Activated CD4-positive, CD25-positive, alpha-beta regulatory T cell treated with anti-CD3 and anti-CD28 coated beads, Interleukin-2, amount 50 U/mL, for 24 hours (primary cell): ENCODE results near the gene PDE9A.
"Not testable (repeated sequence)": the region's sequence is repeated elsewhere in the genome, so short reads cannot be mapped to it uniquely, and the experiment has no call there.

ENCODE experiments used
- ATAC-seq, 2 donors: fragments of 150-1000 bp; cut with Tn5 transposase; one replicate each; pipeline ENCODE4 v1.10.0; 2021; ENCODE audit warnings: mild to moderate bottlenecking in 1 of 2, moderate library complexity in 1 of 2

Gene PDE9A

DNA sequence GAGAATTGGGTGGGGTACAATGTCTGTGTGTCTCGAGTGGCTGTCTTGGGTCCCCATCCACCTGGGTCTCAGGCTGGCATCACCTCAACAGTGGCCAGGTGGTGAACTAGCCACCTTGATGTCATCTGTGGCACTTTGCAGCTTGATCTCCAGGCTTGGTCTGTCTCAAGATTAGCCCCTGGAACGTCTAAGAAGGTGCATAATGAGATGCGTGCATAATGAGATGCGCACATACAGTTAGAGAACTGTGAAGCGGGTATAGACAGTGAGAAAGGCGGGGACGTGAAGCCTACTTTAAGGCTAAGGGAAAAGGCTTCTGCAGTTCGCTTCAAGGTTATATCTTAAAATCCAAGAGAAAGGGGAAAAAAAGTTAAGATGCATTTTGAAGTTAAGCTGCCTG, 127.2 kb downstream of the PDE9A start:
- no peak for ATAC-seq

DNA sequence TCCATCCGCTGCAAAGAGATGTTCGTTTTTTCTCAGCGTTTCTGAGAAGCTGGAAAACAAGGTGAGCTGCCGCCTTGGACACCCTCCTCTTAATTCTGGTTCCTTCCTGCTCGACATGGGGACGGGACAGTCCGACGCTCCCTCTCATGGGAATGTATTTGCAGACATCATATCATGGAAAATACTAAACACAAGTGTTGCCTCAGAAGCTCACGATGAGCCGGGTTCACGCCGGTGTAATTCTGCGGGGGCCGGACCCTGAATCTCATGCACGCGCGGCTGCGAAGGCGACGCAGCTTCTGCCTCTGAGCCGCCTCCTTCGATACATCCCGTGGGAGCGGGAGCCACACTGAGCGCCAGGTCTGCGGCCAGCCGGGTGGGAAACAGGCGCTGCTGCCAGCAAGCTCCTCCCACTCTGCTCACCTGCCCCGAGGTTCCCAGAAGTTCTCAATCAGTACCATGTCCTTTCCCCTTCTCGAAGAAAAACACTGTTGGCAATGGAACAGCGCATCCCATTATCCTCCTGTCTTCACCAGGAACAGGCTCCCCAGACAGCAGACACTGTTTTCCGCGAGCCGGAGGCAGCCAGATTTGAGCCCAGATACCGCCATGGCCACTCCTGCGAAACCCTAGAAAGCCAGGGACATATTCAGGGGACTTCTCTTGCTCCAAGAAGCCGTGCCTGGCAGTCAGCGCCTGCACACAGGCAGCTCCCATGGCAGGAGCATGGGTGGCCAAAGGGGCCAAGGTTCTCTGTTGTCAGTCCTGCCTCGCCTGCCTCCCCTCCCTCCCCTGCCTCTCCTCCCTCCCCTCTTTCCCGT, 127.9 kb downstream of the PDE9A start:
- ATAC-seq, result no peak

DNA sequence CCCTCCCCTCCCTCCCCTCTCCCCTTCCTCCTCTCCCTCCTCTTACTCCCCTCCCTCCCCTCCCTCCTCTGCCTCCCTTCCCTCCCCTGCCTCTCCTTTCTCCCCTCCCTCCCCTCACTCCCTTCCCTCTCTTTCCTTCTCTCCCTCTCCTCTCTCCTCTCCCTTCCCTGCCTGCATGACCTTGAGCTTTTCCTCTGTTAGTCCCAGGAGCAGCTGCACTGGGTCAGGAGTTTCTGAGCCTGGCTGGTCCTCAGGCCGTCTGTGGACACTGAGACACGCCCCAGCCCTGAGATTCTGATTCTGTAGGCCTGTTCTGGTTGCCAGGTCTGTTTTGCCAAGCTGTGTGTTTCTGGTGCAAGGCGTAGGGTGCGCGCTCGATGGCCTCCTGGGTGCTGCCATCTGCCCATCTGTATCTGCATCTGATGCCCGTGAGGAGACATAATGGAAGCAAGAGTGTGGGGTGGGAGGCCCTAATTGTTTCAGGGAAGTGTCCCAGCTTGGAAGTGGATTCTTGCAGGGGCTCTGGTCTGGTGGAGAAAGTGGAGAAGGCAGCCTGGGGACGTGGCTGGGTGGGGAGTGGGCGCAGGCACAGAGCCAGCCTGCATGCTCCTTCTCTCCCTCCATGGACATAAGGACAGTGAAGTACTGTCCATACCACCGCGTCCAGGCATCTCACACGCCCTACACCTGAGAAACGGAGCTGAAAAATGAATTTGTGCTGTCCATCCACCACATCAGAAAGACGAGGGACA, 128.7 kb downstream of the PDE9A start:
- no peak for ATAC-seq

DNA sequence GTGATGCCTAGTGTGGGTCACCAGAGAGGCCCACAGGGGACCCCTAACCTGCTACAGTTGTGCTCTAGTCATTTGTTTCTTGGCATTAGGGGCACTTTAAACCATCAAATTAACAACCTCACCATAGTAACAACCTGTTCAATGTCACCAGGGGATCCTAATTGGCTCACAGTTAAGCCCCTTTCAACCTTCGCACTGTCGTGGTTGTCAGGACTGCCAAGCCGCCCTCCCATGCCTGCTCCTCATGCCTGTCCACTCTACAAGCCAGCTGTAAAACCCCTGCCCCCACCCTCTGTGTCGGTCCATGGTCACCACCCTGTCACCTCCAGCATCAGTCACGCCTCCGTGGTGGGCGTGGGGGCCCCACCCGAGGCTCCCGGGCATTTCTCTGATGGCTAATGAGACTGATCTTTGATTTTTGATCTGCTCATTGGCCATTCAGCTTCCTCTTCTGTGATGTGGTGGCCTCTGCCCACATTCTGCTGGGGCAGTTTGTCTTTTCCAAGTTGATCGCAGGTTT, 129.4 kb downstream of the PDE9A start:
- ATAC-seq, result no peak

DNA sequence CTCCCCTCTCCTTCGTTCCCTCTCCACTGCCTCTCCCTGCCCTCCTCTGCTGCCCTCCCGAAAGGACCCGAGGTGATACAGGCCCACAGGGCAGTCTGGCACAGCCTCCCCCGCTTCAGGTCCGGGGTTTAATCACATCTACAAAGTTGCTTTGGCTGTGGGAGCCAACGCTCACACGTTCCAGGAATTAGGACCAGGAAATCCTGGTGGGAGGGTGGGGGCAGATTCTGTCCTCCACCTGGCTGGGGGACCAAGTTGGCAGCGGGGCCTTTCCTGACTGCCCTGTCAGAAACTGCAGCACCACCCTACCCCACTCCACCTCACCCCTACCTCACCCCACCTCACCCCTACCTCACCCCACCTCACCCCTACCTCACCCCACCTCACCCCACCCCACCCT, 130.9 kb downstream of the PDE9A start:
- ATAC-seq, result peak; percentile 15 to 17

DNA sequence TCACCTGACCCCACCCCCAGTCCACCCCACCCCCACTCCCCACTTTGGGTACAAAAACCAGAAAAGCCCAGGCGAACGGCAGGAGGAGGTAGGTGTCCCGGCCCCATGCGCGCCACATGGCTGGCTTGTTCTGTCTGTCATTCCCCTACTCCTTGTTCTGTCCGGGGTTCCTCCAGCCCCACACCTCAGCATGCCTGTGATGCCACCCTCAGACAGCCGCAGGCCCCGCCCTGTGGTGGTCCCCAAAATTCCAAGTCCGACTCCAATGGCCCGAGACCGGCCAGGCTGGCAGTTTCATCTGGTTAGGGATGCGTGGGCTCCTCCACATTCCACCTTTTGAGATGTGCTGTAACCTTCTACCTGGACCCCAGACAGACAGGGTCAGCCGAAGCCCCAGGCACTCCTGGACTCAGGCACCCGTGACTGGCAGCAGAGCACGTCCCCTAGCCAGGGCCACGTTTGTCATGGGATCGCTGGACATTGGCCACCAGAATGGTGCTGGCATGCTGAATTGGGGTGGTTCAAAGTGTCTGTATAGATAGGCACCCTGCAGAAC, 131.6 kb downstream of the PDE9A start:
- no peak for ATAC-seq

DNA sequence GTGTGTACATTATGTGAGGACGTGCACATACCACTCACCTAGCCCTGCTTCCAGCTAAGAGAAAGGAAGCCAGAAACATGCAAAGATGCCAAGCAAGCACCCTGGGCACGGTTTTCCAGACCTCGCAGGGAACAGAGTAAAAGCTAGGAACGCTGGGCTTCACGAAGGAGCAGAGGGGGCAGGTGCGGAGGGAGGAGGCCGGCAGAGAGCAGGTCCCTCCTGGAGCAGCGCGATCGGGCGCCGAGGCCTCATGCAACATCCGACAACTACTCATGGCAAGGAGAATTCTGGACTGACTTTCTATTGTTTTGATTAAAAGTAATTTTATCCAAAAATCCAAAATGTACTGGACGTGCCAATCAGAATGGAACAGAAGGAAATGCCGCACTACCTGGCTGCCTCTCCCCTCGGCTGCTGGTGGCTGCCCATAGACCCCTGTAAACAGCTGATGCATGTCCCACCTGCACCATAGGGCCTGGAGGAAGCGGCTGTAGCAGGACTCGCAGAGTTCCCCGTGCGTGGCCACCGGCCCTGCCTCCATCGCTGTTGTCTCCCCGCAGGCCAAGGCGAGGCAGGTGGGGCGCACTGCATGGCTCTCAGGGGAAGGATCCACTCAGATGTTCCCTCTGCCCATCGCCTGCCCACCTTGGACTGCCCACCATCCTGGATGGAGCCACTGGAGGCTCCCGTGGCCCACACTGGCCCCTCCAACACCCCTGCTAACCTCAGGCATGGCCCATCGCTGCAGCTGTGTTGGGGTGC, 132.4 kb downstream of the PDE9A start:
- ATAC-seq, result no peak

DNA sequence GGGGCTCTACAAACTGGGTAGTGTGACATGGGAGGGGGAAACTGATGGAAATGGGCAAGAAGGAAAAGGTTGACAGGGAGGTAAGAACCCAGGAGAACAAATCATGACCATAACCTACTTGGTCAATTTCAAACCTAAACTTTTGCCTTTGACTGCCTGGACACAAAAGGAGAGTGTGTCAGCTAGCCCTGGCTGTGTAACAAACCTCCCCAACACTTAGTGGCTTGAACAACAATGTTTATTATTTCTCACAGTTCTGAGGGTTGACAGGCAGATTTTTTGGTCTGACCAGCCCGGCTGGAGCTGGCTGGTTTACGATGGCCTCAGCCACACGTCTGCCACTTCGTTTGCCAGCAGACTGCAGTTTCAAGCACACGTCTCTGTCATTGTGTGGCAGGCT, 133.5 kb downstream of the PDE9A start:
- no peak for ATAC-seq

DNA sequence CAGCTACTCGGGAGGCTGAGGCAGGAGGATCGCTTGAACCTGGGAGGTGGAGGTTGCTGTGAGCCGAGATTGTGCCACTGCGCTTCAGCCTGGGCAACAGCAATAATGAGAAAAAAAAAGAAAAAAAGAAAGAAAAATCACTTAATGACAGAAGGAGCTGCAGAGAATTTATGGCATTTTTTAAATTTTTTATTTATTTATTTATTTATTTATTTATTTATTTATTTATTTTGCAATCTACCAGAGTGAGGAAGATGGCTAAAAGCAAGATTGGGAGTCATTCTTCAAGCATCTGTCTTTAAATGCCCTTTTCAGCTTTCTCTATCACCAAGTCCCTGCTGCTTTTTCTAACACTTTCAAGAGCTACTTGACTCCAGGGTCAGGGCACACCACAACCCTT, 134.2 kb downstream of the PDE9A start:
- ATAC-seq, result no peak

DNA sequence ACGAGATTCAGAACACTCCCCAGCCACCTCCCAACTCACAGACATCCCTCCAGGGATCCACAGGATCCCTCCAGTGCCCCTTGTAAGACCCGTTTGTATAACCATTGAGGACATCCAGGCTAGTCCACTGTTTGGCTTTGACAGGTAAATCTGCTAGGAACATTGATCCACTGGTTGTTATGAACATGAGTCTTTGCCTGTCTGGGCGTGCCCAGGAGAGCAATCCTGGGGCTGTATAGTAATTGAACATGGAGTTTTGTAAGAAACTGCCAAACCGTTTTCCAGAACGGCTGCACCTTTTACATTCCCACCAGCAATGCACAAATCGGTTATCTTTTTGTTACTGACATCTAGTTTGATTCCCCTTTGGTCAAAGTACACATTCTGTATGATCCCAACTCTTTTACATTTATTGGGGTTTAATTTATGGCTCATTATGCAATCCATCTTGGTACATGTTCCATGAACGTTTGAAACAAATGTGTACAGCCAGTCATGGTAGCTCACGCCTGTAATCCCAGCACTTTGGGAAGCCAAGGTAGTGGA, 137.2 kb downstream of the PDE9A start:
- ATAC-seq, result no peak

DNA sequence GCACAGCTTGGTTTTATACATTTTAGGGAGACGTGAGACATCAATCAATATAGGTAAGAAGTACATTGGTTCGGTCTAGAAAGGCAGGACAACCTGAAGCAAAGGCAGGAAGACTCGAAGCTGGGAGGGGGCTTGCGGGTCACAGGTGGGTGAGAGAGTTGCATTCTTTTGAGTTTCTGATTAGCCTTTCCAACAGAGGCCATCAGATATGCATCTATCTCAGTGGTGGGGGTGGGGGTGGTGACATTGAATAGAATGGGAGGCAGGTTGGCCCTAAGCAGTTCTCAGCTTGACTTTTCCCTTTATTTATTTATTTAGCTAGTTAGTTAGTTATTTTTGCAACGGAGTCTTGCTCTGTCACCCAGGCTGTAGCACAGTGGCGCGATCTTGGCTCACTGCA, 140.4 kb downstream of the PDE9A start:
- no peak for ATAC-seq

DNA sequence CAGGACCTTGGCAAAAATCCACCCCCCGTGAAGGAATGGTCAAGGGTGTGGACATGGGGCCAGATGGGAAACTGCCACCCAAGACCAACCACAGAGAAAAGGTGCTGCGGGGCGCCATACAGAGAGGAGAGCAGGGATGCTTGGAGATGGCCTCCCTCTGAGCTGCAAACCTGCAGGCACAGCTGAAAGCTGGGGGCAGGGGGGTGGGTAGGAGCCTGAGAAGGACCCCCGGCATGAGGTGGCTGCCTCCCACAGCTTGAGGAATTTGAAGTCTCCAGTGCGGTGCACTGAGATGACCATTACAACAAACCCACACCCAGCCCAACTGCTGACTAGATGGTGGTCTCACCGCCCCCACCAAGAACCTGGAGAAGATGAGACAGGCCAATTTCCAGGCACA, 141.1 kb downstream of the PDE9A start:
- no peak for ATAC-seq

DNA sequence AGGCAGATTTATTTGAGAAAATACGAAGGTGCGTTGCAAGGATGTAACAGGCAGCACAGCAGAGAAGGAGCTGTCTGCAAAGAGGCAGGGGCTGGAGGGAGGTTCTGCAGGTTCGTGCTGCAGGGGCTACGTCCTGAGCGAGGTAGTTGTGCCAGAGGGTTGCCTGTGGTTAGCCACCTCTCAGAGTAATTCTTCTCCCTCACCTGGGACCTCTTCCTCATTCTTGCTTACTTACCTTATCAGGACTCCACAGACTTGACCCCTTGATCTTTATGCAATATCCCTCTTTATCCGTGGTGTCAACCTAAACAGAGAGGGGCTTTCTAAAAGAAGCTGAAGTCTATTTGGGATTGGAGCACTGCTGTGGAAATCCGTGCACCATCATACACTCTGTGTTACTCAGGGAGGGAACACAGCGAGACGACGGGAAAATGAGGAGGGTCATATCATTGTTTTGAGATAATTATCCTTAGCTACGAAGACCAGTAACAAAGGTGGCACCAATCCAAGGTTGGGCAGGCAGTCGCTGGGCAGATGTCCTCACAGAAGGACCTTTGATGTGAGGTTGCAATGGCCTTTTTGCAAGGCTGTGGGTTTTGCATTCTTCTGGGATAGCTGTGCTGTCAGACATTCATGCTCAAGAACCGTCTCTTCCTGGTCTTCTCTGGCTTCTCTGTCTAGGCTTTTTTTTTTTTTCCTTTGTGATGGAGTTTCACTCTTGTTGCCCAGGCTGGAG, 143.1 kb downstream of the PDE9A start:
- no peak for ATAC-seq

DNA sequence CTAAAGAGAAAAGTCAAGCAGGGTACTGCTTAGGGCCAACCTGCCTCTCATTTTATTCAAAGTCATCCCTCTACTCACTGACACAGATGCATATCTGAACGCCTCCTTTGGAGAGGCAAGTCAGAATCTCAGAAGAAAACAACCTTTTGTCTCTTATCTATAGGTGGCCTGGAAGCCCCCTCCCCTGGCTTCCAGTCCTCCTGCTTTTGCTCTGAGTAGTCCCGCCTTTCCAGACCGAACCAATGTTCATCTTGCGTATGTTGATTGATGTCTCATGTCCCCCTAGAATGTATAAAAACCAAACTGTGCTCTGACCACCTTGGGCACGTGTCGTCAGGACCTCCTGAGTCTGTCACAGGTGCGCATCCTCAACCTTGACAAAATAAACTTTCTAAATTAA, 144.1 kb downstream of the PDE9A start:
- no peak for ATAC-seq

DNA sequence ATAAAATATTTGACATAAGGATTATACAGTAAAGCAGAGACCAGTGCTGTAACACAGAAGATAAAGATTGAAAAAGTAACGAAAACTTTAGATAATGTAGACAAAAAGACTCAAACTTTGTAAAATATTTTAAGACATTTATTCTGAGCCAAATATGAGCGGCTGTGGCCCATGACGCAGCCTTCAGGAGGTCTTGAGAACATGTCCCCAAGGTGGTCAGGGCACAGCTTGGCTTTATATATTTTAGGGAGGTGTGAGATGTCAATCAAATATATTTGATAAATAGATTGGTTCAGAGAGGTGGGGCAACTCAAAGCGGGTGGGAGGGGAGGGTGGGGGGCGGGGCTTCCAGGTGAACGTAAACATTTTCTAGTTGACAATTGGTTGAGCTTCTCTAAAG, 144.7 kb downstream of the PDE9A start:
- no peak for ATAC-seq

DNA sequence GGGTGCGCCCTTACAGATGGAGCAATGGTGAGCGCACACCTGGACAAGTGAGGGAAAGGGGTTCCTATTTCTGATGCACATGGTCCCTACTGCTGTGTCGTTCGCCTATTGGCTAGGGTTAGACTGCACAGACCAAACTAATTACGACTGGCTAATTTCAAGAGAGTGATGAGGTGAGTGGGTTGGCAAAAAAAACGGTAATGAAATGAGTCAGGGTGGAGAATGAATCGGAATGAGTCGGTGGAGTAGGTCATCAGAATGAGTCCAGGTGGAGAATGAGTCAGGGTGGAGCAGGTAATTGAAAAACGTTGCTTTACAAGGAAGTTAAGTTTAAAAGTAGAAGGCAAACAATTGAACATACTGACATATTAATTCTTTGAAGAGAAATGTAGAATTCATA, 146.1 kb downstream of the PDE9A start:
- ATAC-seq, result peak; percentile 99

DNA sequence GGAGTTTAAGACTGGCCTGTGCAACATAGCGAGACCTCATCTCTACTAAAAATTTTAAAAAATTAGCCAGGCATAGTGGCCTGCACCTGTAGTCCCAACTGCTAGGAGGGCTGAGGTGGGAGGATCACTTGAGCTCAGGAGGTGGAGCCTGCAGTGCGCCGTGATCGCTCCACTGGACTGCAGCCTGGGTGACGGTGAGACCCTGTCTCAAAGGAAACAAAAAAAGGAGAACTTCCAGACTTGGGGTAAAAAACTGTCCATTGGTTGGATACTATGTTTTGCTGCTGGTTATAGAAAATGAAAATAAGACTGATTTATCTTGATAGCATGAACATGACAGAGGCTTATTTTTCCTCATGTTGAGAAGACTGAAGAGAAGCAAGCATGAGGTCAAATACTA, 146.5 kb downstream of the PDE9A start:
- peak; percentile 9 to 30 for ATAC-seq

DNA sequence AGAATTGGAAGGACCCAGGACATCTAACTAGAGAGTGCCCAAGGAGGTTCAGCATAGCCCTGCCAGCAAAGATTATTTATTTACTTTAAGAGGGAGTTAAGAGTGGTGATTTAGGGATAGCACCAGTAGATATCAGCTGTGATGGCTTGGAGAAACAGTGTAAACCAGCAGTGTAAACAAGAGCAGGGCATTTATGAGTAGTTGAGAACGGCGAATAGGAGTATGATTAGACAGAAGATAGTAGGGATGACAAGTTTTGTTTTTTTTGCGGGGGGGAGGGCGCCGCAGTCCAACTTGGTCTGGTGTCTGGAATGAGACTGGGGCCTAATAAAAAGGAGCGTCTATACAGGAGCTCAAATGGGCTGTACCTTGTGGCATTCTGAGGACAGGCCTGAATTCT, 148.2 kb downstream of the PDE9A start:
- ATAC-seq, result not testable (repeated sequence)

DNA sequence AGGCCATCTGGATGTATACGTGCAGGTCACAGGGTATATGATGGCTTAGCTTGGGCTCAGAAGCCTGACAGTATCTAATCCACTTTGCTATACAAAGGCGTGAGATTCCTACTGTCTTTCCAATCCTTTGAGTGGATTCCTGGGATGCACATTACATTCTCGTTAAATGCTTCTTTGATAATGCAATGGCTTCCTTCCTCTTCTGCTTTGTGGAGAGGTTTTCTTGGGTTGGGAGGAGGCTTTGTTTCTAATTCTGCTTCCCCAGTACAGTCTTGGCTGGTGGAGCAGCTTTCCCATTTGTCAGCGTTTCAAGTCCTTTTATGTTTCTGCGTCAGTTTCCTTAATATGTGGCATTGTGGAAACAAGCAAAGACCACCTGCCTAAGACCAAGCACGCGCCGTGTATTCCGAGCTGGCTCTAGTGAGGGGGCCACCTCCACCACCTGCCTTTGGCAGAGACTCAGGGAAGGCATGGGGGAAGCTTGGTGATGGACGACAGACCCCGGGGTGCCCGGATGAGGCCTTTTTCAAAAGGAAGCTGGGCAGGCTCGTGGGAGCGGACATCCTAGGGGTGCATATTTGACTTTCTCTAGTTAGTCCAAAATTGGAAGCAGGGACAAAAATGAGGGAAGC, 153.2 kb downstream of the PDE9A start:
- ATAC-seq, result no peak

DNA sequence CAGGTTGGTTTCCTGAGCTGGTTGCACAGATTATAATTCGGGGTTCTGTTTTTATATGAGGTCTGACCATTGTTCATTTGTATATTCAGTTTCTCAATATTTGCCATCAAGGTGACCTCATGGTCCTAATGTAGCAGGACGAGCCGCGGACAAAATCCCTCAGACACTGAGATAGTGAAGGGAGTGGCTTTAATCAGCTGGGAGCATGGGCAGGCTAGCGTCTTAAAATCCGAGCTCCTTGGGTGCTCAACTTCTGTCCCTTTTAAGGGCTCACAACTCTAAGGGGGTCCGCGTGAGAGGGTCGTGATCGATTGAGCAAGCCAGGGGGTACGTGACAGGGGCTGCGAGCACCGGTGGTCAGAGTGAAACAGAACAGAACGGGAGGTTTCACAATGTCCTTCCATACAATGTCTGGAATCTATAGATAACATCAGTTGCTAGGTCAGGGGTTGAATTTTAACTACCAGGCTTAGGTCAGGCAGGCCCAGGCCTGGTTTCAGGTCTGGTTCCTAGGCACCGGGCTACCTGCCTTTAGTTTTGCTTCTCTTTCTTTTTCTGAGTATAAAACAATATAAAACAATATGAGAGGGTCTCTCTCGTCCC, 154.0 kb downstream of the PDE9A start:
- not testable (repeated sequence) for ATAC-seq
